Measurements from ENCODE around the gene NOX4.
"Not testable (repeated sequence)": the region's sequence is repeated elsewhere in the genome, so short reads cannot be mapped to it uniquely, and the experiment has no call there.

The NOX4 gene

DNA sequence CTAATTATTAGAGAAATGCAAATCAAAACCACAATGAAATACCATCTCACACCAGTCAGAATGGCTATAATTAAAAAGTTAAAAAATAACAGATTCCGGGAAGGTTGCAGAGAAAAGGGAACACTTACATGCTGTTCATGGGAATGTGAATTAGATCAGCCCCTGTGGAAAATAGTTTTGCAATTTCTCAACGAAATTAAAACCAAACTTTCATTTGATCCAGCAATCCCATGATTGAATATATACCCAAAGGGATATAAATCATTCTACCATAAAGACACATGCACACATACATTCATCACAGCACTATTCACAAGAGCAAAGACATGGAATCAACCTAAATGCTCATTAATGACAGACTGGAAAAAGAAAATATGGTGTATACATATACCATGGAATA lies 32.5 kb downstream of the NOX4 start:
- DNase-seq (ENCODE audit: low read depth), result no peak

DNA sequence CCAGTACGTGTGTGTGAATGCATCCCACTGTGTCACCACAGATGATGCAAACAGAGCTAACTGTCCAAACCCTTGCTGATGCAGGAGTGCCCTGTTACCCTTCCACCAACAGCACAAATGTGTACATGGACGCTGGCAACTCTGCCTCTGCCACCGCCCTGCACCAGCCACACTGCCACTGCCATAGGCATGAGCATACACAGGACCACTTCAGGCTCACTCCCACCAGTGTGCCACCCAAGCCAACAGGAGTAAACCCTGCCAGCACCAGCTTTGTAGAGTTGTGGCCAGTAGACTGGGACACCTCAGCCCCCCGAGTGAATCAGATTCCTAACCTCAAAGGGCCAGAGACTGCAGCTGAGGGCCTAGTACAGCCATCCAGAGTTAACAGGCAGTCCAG lies 34.0 kb downstream of the NOX4 start:
- no peak for DNase-seq (ENCODE audit: low read depth)

- no peak for DNase-seq (ENCODE audit: low read depth)
These were observed 34.5 kb downstream of the NOX4 start for GRCh38 chr11:89456681-89457080.

- no peak for DNase-seq (ENCODE audit: low read depth)
These were observed 38.4 kb downstream of the NOX4 start for GRCh38 chr11:89452780-89453179.

DNA sequence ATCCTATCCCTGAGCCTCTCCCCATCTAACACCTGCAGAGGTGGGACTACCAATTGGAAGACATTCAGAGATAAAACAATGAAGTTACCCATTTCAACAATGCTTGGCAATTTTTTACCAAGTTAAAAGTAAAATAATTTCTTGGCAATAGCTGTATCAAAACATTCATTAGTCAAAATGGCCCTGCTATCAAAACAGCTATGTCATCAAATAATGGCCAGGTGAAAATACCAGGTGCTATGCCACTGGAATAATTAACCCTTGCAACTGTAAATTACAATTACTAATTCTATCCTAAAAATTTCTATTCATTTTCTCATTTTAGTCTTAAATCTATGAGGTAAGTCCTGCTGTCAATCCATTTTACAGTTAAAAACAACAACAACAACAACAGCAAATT lies 43.3 kb downstream of the NOX4 start:
- no peak for DNase-seq (ENCODE audit: low read depth)

- DNase-seq (ENCODE audit: low read depth), result no peak
These were observed 47.5 kb downstream of the NOX4 start for GRCh38 chr11:89443361-89444322.

DNA sequence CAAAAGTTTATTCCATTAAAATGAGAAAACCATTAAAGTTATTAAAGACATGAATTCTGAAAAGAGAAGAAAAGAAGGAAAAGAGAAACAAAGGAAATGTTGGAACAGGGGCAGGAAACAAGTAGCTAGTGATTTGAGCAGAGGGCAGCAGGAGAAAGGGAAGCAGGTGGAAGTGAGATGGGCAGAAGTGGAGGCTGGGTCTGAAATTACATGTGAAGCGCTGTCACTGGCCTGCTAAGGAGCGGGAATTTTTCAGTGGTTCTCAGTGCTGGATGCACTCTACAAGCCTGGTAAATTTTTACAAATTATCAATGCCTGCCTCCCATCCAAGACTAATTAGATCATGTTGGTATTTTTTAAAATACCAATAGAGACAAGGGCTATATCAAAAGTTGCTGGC lies 48.4 kb downstream of the NOX4 start:
- no peak for DNase-seq (ENCODE audit: low read depth)

- no peak for DNase-seq (ENCODE audit: low read depth)
These were observed 49.6 kb downstream of the NOX4 start for GRCh38 chr11:89441606-89442005.

DNA sequence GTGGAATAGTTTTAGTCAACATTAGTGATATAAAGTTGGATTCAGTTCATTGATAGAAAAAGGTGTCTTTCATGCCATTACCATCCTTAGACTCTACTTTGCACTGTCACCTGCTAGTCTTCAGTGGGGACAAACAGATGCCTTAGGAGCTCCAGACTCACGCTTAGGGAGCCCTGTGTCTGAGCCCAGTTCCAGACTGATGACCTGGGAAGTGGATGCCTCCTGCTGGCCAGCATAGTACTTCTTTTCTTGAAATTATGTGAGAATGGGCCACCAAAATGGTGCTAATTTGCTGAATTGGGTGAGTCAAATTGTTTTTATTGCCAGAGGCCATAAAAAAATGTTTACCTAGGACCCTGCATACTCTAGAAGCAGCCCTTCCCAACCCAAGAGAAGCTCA lies 53.9 kb downstream of the NOX4 start:
- no peak for DNase-seq (ENCODE audit: low read depth)

- peak; percentile 10 for DNase-seq (ENCODE audit: low read depth)
These were observed 55.1 kb downstream of the NOX4 start for GRCh38 chr11:89436071-89436470.

GRCh38 chr11:89433278-89433677 lies 57.9 kb downstream of the NOX4 start:
- DNase-seq (ENCODE audit: low read depth), result no peak

GRCh38 chr11:89432182-89432581 lies 59.0 kb downstream of the NOX4 start:
- DNase-seq (ENCODE audit: low read depth), result not testable (repeated sequence)

GRCh38 chr11:89426501-89426900 lies 64.7 kb downstream of the NOX4 start:
- not testable (repeated sequence) for DNase-seq (ENCODE audit: low read depth)

DNA sequence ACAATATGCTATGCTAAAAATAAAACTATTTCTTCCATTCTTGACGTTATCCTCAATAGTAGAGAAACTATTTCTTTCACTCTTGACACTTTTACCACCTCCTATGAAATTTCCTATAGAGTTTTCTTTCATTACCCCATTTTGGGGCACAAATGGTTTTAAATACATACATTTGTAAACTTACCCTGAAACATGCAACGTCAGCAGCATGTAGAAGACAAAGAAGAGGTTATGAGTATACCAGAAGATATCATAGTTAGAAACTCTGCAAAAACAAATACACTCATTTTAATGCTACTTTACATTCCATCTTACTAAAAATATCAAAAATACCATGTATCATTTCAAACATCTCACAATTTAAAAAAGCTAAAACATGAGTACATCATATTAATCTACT lies 69.5 kb downstream of the NOX4 start:
- no peak for DNase-seq (ENCODE audit: low read depth)

GRCh38 chr11:89420981-89421380 lies 70.2 kb downstream of the NOX4 start:
- no peak for DNase-seq (ENCODE audit: low read depth)

DNA sequence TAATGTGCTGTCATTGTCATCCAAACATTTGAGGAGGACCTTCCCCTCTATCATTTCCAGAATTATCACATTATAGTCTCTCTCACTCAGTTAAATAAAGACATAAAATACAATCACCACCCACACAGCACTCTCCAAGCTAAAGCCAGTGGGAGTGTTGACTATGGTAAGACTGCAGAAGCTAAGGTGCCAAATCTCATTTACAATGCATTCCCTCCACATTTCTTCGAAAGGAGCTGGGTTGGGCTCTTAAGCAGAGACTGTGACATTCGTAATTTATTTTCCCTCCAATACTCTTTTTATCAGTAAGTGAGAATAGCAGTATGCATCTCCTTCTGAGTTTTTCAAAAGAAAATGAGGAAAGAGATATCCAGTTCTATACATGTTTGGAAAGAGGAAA lies 74.2 kb downstream of the NOX4 start:
- DNase-seq (ENCODE audit: low read depth), result no peak

DNA sequence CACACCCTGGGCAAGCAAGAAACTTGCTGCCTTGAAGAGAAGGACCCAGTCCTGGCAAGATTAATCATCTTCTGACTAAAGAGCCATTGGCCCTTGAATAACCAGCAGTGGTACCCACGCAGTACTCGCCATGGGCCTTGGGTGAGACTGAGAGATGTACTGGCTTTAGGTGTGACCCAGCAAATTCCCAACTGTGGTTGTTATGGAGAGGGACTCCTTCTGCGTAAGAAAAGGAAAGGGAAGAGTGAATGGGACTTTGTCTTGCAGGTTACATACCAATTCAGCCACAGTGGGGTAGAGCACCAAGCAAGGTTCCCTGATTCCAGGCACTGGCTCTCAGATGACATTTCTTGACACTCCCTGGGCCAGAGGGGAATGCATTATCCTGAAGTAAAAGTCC lies 80.1 kb downstream of the NOX4 start:
- DNase-seq (ENCODE audit: low read depth), result not testable (repeated sequence)

DNA sequence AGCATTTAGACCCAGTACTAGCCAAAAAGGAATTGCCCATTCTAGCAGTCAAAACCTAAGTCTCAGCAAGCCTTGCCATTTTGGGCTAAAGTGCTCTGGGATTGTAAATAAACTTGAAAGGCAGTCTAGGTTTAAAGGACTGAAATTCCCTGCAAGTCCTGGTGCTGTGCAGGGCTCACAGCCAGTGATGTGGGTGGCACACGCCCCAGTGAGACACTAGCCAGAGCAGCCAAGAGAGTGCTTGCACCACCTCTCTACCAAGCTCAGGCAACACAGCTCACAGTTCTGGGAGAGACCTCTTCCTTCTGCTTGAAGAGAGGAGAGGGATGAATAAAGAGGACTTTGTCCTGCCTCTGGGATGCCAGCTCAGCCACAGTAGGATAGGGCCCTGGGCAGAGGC lies 80.5 kb downstream of the NOX4 start:
- DNase-seq (ENCODE audit: low read depth), result not testable (repeated sequence)

- DNase-seq (ENCODE audit: low read depth), result not testable (repeated sequence)
These were observed 82.7 kb downstream of the NOX4 start for GRCh38 chr11:89408441-89408840.

DNA sequence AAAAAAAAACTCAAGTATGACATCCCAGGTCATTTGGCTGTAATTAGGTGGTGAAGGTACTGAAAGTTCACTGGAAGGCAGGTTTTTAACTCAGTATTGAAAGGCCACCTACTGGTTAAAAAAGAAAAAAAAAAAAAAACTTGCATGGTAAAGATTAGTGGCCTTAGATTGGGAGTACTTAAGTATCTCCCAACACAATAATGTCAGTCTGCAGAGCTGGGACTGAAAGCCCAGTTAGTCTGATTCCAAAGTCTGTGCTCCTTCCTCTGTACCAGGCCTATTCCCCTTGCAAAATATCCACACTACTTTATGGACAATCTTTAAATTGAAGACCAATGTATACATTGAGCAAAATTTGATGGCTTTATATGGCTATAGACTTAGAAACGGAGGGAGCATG lies 85.5 kb downstream of the NOX4 start:
- DNase-seq (ENCODE audit: low read depth), result no peak

- DNase-seq (ENCODE audit: low read depth), result not testable (repeated sequence)
These were observed 99.5 kb downstream of the NOX4 start for GRCh38 chr11:89391654-89392053.

DNA sequence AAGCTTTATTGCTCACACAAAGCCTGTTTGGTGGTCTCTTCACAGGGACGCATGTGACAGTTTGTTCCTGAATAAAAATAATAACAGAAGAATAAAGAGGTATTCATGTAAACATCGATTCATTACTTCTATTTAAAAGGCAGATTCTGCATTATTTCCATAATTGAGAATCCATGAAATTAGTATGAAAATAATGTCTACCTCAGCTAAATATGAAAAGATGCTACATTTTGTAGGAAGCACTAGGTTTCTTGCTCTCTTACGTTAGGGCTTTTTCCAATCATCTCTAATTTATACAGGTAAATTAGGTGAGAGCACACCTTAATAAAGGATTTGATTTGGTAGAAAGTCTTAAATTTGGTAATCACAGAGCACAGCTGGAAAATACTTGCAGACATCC lies 103.7 kb downstream of the NOX4 start:
- not testable (repeated sequence) for DNase-seq (ENCODE audit: low read depth)

DNA sequence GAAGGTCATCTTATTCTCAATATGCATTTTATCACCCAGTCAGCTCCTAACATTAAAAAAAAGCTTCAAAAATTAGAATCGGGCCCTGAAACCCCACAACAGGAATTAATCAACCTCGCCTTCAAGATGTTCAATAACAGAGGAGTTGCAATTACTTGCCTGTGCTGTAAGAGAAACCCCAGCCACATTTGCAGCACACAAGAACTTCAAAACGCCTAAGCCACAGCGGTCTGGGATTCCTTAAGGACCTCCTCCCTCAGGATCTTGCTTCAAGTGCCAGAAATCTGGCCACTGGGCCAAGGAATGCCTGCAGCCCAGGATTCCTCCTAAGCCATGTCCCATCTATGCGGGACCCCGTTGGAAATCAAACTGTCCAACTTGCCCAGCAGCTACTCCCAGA lies 108.2 kb downstream of the NOX4 start:
- not testable (repeated sequence) for DNase-seq (ENCODE audit: low read depth)

DNA sequence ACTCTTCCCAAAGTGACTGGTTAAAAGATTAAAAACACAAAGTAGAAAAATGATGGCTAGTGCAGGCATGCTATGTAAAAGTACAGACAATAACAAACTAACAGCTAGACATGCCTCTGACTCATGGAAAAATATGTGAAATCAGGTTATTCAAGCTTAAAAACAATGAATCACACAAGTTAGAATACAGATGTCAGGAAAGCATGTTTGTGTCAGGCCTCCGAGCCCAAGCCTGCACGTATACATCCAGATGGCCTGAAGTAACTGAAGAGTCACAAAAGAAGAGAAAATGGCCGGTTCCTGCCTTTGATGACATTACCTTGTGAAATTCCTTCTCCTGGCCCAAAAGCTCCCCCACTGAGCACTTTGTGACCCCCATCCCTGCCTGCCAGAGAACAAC lies 110.1 kb downstream of the NOX4 start:
- peak; percentile 76 for DNase-seq (ENCODE audit: low read depth)

Measured in GM04504 (cell line).